Suprapubic skin (tissue), 4 donors: ENCODE results near the gene MRNIP. TPM values are rescaled to one million over a fixed set of nuclear protein-coding genes. Genes with fewer than 3 reads are reported as not detected.

Experiments used
- DNase-seq, 2 donors: peaks; one replicate each; pipeline ENCODE4 v3.0.0-alpha.2; 2019; ENCODE audit warnings: low spot score in 2 of 2
- H3K27ac ChIP-seq: fragments of 200-600 bp; sonication (generic); one replicate; pipeline ENCODE4 v1.5.1; 2019
- H3K27me3 ChIP-seq: fragments of 200-600 bp; sonication (generic); one replicate; pipeline ENCODE4 v1.5.1; 2019
- H3K36me3 ChIP-seq: fragments of 200-600 bp; sonication (generic); one replicate; pipeline ENCODE4 v1.5.1; 2019
- H3K4me1 ChIP-seq: fragments of 200-600 bp; sonication (generic); one replicate; pipeline ENCODE4 v1.5.1; 2019
- H3K4me3 ChIP-seq: fragments of 200-600 bp; sonication (generic); one replicate; pipeline ENCODE4 v1.5.1; 2019; ENCODE audit warnings: mild to moderate bottlenecking
- H3K9me3 ChIP-seq: fragments of 200-600 bp; sonication (generic); one replicate; pipeline ENCODE4 v1.5.1; 2019
- EP300 ChIP-seq: sonication (generic); formaldehyde crosslinking; IDR thresholded peaks from one replicate; pipeline ENCODE4 v1.6.1; 2017; ENCODE audit warnings: antibody characterized with exemption
- POLR2A ChIP-seq, 2 donors: fragments of 450-650 bp; IDR thresholded peaks; one replicate each; pipeline ENCODE4 v1.6.1; 2017; ENCODE audit warnings: antibody characterized with exemption in 2 of 2, mild to moderate bottlenecking in 2 of 2, moderate library complexity in 2 of 2
- POLR2AphosphoS5 ChIP-seq, 3 donors: sonication (generic); formaldehyde crosslinking; IDR thresholded peaks; one replicate each; pipeline ENCODE4 v1.6.1; 2017; ENCODE audit warnings: antibody characterized with exemption in 3 of 3
- WGBS: methylation state at CpG from one replicate; pipeline ENCODE4 v1.1.5; 2018; 5-methylcytosine and 5-hydroxymethylcytosine counted together
- total RNA-seq, 4 donors: library from RNA; depleted of rRNA; stranded (reverse); fragments of >200 nt; gene quantifications; one replicate each; pipeline ENCODE4 v1.1.0, GENCODE V29; 2016
- TF ChIP-seq, protein P1 (sequence below), 2 donors: fragments of 200-600 bp in 1 of 2; fragments of 450-650 bp in 1 of 2; sonication (generic) in 1 of 2; IDR thresholded peaks; one replicate each; pipeline ENCODE4 v1.5.1; 2016 to 2019; ENCODE audit warnings: antibody characterized with exemption in 2 of 2, mild to moderate bottlenecking in 1 of 2, moderate library complexity in 1 of 2

MRNIP gene
- total RNA-seq, 4 donors from 2014 or later: 11.6 to 102 (median 22.6) TPM

DNA sequence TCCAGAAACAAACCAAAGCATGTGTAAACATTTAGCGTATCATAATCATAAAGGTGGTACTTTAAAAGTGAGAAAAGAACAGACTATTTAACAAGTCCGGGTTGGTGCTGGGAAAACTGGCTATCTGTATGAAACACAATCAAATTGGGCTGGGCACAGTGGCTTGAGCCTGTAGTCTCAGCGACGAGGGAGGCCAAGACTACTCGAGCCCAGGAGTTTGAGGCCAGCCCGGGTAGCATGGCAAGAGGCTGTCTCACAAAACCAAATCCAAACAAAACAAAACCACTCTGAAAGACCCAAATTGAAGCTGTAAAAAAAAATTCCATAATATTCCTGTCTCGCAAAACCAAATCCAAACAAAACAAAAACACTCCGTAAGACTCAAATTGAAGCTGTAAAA is 4.3 kb downstream of the MRNIP start:
- Histone ChIP-seq H3K36me3 (peaks cover 39% of the 10 kb centered on the region), H3K27ac (no peak overlapping the region), H3K9me3 (no peaks in the 10 kb centered on the region), H3K27me3 (no peaks in the 10 kb centered on the region), H3K4me3 (no peak overlapping the region), H3K4me1 (peaks cover 16% of the 10 kb centered on the region)
- TF ChIP-seq POLR2AphosphoS5 (IDR thresholded peaks at IDR 0.05) (no peak), EP300 (no peak), POLR2A (IDR thresholded peaks at IDR 0.05) (no peak)
- TF ChIP-seq, protein P1, sequence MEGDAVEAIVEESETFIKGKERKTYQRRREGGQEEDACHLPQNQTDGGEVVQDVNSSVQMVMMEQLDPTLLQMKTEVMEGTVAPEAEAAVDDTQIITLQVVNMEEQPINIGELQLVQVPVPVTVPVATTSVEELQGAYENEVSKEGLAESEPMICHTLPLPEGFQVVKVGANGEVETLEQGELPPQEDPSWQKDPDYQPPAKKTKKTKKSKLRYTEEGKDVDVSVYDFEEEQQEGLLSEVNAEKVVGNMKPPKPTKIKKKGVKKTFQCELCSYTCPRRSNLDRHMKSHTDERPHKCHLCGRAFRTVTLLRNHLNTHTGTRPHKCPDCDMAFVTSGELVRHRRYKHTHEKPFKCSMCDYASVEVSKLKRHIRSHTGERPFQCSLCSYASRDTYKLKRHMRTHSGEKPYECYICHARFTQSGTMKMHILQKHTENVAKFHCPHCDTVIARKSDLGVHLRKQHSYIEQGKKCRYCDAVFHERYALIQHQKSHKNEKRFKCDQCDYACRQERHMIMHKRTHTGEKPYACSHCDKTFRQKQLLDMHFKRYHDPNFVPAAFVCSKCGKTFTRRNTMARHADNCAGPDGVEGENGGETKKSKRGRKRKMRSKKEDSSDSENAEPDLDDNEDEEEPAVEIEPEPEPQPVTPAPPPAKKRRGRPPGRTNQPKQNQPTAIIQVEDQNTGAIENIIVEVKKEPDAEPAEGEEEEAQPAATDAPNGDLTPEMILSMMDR (IDR thresholded peaks at IDR 0.05): no peak
- no peak for DNase-seq
- WGBS: 85% methylated on average over 8 of the region's 8 CpGs

DNA sequence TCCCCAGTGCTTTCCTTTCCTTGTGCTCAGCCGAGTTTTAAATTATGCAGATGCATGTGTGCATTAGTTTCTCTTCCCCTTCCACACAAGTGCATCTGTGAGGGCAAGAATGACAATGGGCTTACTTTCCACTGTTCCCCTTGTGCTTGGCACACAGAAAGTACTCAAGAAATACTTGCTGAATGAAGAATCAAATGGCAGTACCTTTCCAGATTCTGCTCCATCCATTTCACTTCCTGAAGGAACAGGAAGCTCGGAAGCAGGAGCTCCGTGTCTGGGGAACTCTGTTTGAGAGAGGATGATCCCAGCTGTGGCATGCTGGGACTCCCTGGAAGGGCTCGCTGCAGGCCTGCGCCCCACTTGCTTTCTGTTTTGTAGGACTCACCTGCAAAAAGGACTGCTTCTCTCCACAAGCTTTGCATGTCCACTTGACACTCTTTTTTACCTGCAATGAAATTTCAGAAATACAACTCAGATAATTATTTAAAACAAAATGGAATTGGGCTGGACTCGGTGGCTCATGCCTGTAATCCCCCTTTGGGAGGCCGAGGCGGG is 5.5 kb downstream of the MRNIP start:
- H3K4me3 ChIP-seq: no peak overlapping the region
- TF ChIP-seq EP300 (no peak), POLR2AphosphoS5 (IDR thresholded peaks at IDR 0.05) (no peak), POLR2A (IDR thresholded peaks at IDR 0.05) (no peak)
- TF ChIP-seq, protein P1 (IDR thresholded peaks at IDR 0.05): no peak
- no peak for DNase-seq
- H3K9me3 ChIP-seq: no peaks in the 10 kb centered on the region
- peaks cover 13% of the 10 kb centered on the region for H3K4me1 ChIP-seq
- no peak overlapping the region for H3K27ac ChIP-seq
- H3K27me3 ChIP-seq: no peaks in the 10 kb centered on the region
- WGBS: 85% methylated on average over 8 of the region's 8 CpGs
- peaks cover 52% of the 10 kb centered on the region for H3K36me3 ChIP-seq

DNA sequence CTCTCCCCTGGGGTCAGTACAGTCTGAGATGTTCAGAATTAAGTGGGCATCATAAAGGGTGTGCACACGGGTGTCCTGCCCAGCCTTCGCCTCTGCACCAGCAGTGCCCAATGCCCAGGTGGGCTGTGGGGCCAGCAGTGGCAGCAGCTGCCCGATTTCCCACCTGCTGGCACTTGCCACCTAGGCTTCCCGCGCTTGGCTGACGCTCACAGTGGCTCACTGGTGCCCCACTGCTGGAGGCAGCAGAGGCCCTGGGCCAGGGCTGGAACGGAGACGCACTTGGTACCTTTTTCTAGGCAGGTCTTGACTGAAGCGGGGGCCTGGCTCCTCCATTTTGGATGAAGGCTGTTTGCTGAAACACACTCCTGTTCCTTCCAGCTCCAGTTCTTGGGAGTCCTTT is 17.0 kb downstream of the MRNIP start:
- Histone ChIP-seq H3K9me3 (peaks cover 4% of the 10 kb centered on the region), H3K27me3 (no peaks in the 10 kb centered on the region), H3K4me3 (no peak overlapping the region), H3K36me3 (peaks cover 52% of the 10 kb centered on the region), H3K4me1 (no peaks in the 10 kb centered on the region), H3K27ac (no peak overlapping the region)
- WGBS: 91% methylated on average over 6 of the region's 9 CpGs
- TF ChIP-seq POLR2AphosphoS5 (IDR thresholded peaks at IDR 0.05): no peak
- TF ChIP-seq EP300: no peak
- TF ChIP-seq, protein P1 (IDR thresholded peaks at IDR 0.05): no peak
- no peak for DNase-seq

DNA sequence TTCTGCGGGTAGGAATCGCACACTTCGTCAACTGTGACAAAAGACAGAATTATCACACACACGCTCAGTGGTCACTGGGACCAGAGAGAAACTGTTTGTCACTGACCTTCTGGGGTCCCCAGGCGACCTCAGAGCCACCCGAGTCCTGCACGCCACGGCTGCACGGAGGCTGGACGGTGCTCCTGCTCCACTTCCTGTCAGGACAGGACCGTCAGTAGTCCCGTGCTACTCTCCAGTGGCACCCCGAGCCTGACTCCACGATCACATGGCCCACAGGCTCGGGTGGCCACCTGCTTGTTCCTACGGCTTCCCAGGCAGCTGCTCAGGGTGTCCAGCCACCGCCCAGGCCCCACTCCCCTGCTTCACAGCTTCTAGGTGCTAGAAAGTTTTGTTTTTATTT is 17.9 kb downstream of the MRNIP start:
- TF ChIP-seq EP300: no peak
- TF ChIP-seq POLR2AphosphoS5 (IDR thresholded peaks at IDR 0.05): no peak
- peaks cover 2% of the 10 kb centered on the region for H3K9me3 ChIP-seq
- H3K4me1 ChIP-seq: no peaks in the 10 kb centered on the region
- no peaks in the 10 kb centered on the region for H3K27me3 ChIP-seq
- H3K4me3 ChIP-seq: no peak overlapping the region
- DNase-seq: no peak
- peaks cover 55% of the 10 kb centered on the region for H3K36me3 ChIP-seq
- no peak overlapping the region for H3K27ac ChIP-seq
- 92% methylated on average over 13 of the region's 17 CpGs for WGBS

DNA sequence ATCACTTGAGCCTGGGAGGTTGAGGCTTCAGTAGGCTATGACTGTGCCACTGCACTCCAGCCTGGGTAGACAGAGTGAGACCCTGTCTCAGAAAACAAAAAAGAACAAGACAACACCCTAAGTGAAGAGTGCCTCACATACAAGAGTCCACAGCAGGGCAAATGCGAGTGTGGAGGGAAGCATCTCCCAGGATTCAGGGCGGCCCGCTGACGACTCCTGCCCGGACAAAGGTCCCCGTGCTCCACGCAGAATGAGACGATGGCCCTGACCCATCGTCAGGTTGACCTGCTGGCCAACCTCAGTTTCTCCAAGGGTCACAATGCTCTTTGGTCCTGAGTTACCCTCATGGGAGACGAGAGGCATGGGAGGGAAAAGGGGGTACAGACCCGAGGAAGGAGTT is 18.3 kb downstream of the MRNIP start:
- TF ChIP-seq POLR2A (IDR thresholded peaks at IDR 0.05) (no peak), POLR2AphosphoS5 (IDR thresholded peaks at IDR 0.05) (no peak), EP300 (no peak)
- TF ChIP-seq, protein P1 (IDR thresholded peaks at IDR 0.05): no peak
- H3K4me3 ChIP-seq: no peak overlapping the region
- DNase-seq: no peak
- H3K9me3 ChIP-seq: no peaks in the 10 kb centered on the region
- H3K27ac ChIP-seq: no peak overlapping the region
- H3K4me1 ChIP-seq: no peaks in the 10 kb centered on the region
- WGBS: 94% methylated on average over 11 of the region's 11 CpGs
- peaks cover 60% of the 10 kb centered on the region for H3K36me3 ChIP-seq
- H3K27me3 ChIP-seq: no peaks in the 10 kb centered on the region
